ENCODE data around the gene SPATA24. TPM values are rescaled to one million over a fixed set of nuclear protein-coding genes. Genes with fewer than 3 reads are reported as not detected.
A peak's percentile ranks its signal among the peaks of the same experiment; 100 is the strongest.

Gene SPATA24
- total RNA-seq, 1 donor: 3.9 TPM

DNA sequence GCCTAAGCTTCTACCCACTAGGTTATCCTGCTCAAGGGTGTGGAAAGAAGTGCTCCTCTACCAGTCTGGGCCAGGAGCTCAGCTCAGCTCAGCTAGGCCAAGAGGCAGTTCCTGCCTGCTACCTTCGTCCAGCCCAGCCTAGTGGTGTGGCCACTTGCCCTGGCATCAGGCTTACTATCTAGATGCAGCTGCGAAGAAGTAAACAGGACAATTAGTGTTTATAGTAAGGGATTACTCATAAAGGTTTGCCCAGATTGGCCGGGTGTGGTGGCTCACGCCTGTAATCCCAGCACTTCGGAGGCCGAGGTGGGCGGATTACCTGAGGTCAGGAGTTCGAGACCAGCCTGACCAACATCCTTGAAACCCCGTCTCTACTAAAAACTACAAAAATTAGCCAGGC, 12.8 kb upstream of the SPATA24 start:
- peak; percentile 57 for DNase-seq (ENCODE audit: low read depth)
- H3K4me3 ChIP-seq (ENCODE audit: low read depth, low read length): no peak overlapping the region
- TF ChIP-seq, protein P1, sequence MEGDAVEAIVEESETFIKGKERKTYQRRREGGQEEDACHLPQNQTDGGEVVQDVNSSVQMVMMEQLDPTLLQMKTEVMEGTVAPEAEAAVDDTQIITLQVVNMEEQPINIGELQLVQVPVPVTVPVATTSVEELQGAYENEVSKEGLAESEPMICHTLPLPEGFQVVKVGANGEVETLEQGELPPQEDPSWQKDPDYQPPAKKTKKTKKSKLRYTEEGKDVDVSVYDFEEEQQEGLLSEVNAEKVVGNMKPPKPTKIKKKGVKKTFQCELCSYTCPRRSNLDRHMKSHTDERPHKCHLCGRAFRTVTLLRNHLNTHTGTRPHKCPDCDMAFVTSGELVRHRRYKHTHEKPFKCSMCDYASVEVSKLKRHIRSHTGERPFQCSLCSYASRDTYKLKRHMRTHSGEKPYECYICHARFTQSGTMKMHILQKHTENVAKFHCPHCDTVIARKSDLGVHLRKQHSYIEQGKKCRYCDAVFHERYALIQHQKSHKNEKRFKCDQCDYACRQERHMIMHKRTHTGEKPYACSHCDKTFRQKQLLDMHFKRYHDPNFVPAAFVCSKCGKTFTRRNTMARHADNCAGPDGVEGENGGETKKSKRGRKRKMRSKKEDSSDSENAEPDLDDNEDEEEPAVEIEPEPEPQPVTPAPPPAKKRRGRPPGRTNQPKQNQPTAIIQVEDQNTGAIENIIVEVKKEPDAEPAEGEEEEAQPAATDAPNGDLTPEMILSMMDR (IDR thresholded peaks at IDR 0.05; ENCODE audit: insufficient read depth, low read depth, low read length): no peak

DNA sequence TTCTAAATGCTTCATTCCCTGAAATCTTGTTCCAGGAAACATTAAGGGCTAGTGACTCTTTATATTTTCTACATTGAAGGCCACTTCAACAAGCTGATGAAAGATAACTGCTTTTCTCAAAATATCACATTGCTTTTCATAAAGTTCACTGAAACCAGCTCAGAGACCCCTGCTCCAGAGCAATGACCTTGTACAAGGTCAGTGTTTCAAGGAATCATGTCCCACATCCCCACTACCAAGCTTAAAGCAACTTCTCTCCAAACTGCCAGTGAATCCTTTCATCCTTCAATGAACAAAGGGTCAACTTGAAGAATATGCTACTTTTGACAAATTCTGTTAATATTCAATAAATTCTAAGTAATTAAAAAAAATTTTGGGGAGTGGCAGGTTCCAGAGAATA, 12.0 kb upstream of the SPATA24 start:
- TF ChIP-seq, protein P1 (IDR thresholded peaks at IDR 0.05; ENCODE audit: insufficient read depth, low read depth, low read length): no peak
- DNase-seq (ENCODE audit: low read depth): no peak
- no peak overlapping the region for H3K4me3 ChIP-seq (ENCODE audit: low read depth, low read length)

DNA sequence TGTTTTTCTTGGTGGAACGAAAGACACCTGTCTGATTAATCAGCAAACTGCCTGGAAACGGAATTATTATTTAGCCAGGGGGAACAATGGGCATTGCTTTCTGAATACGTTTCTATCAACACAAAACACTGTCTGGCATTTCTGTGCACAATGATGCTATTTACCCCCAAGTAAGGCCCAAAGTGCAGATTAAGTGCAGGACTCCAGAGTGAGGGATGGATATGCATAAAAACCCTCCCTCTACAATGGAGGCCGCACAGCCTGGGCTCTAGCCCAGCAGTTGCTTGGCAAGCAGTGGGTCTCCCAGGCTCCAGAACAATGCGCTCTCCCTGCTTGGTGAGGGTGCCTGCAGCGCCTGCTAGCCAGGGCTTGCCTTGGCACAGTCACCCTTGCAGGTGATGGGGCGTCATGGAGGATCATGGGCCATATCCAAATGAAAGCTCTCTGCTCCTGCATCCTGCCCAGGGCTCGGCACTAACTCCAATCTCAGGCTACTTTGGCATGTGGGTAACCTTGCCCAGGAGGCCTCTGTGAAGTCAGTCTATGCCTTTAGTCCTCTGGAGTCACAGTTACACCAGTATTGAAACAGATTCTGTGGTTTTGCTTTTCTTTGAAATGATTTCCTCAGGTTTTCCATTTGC, 11.5 kb upstream of the SPATA24 start:
- no peak for DNase-seq (ENCODE audit: low read depth)
- TF ChIP-seq, protein P1 (IDR thresholded peaks at IDR 0.05; ENCODE audit: insufficient read depth, low read depth, low read length): no peak
- H3K4me3 ChIP-seq (ENCODE audit: low read depth, low read length): no peak overlapping the region

DNA sequence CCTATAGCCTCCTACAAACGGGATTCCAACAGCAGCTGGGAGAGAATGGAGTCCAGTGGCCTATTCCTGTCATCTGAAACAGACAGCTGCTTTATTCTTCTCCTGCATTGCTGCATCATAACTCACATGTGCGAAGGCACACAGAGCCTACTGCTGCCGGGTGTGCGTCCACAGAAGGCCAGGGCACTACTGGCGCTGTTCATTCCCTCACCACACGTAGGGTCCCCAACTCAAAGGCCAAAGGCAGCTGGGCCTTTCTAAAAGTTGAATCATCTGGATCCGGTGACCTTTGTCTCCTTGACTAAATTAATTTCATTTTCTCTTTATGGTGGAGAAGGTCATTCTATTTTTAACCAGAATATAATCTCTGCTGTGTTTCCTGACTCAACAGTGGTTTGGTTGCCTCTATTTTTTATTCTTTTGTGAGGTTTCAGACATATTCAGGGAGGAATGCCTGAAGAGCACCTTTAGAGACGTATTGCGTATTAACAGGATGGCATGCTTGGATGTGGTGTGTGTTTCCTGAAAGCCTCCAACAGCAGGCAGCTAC, 10.8 kb upstream of the SPATA24 start:
- no peak overlapping the region for H3K4me3 ChIP-seq (ENCODE audit: low read depth, low read length)
- DNase-seq (ENCODE audit: low read depth): no peak
- TF ChIP-seq, protein P1 (IDR thresholded peaks at IDR 0.05; ENCODE audit: insufficient read depth, low read depth, low read length): no peak

DNA sequence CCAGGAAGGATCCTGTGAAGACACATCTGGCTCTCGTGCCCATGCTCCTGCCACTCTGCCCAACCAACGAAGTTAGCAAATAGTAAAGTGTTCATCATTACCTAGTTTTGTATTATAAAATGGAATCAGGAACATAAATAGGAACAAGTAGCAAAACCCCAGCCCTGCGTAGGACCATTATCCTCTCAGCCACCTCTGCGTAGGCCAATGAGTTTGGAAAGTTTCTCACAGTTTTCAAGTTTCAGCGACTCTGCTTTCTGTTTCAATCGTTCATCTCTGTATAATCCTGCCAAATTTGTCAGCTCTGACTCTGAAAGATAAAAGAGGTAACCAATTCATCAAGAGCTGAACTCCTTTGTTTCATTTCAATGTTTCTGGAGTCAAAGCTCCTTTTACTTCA, 10.1 kb upstream of the SPATA24 start:
- H3K4me3 ChIP-seq (ENCODE audit: low read depth, low read length): no peak overlapping the region
- TF ChIP-seq, protein P1 (IDR thresholded peaks at IDR 0.05; ENCODE audit: insufficient read depth, low read depth, low read length): no peak
- no peak for DNase-seq (ENCODE audit: low read depth)

DNA sequence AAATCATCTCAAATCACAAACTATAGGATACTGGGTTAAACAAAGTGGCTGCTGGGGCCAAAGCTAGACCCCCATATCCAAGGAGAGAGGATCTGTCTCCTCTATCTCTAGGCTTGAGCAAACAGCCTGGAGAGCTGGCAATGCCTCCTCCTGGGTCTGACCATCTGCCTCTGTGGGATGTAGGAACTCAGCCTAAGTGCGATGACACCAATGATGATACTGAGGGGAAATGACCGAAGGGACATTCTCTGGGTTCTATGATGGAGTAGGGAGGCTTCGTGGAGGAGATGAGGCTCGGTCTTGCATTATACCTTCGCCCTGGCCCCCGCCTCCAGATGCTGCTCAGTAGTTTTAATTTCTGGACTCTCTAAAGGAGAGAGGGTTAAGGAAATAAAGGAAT, 9.3 kb upstream of the SPATA24 start:
- no peak overlapping the region for H3K4me3 ChIP-seq (ENCODE audit: low read depth, low read length)
- no peak for DNase-seq (ENCODE audit: low read depth)
- TF ChIP-seq, protein P1 (IDR thresholded peaks at IDR 0.05; ENCODE audit: insufficient read depth, low read depth, low read length): no peak

Measured in fibroblast of villous mesenchyme (primary cell).